ENCODE data around the gene LRFN5.

LRFN5 gene

DNA sequence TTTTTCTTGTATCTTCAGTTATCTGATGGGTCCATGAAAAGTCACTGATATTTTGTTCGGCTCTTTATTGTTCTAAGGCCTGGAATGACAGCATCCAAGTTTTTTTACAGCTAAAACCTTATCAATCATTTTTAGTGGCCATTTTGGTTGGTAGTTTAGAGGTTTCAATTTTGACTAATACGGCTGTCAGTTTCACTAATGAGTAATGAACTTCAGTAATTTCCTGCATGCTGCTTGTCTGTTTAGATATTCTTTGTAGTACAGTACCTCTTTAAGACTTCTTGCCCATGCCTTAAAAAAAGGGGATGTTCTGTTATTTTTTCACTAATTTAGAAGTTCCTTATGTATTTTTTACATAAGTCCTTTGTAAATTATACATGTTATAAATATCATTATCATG lies 176.7 kb downstream of the LRFN5 start:
- no peak for DNase-seq (ENCODE audit: low spot score)
- TF ChIP-seq CTCF (IDR thresholded peaks at IDR 0.05; ENCODE audit: extremely low read depth, missing control alignments): no peak

GRCh38 chr14:41785696-41786095 lies 179.0 kb downstream of the LRFN5 start:
- no peak for DNase-seq (ENCODE audit: low spot score)
- no peak for TF ChIP-seq CTCF (IDR thresholded peaks at IDR 0.05; ENCODE audit: extremely low read depth, missing control alignments)

- TF ChIP-seq CTCF (IDR thresholded peaks at IDR 0.05; ENCODE audit: extremely low read depth, missing control alignments): no peak
- no peak for DNase-seq (ENCODE audit: low spot score)
Measured at GRCh38 chr14:41799817-41800216, 193.1 kb downstream of the LRFN5 start.

GRCh38 chr14:41805633-41806032 lies 199.0 kb downstream of the LRFN5 start:
- no peak for TF ChIP-seq CTCF (IDR thresholded peaks at IDR 0.05; ENCODE audit: extremely low read depth, missing control alignments)

GRCh38 chr14:41806366-41806975 lies 199.8 kb downstream of the LRFN5 start:
- TF ChIP-seq CTCF (IDR thresholded peaks at IDR 0.05; ENCODE audit: extremely low read depth, missing control alignments): no peak
- no peak for DNase-seq (ENCODE audit: low spot score)

More at GRCh38 chr14:41805633-41806032, 199.0 kb downstream of the LRFN5 start:
- no peak for DNase-seq (ENCODE audit: low spot score)

GRCh38 chr14:41810362-41810761 lies 203.7 kb downstream of the LRFN5 start:
- no peak for TF ChIP-seq CTCF (IDR thresholded peaks at IDR 0.05; ENCODE audit: extremely low read depth, missing control alignments)
- DNase-seq (ENCODE audit: low spot score): no peak

- no peak for DNase-seq (ENCODE audit: low spot score)
- TF ChIP-seq CTCF (IDR thresholded peaks at IDR 0.05; ENCODE audit: extremely low read depth, missing control alignments): no peak
Measured at GRCh38 chr14:41817626-41818025, 210.9 kb downstream of the LRFN5 start.
